ENCODE results near the gene VPS37C. TPM values are rescaled to one million over a fixed set of nuclear protein-coding genes. Genes with fewer than 3 reads are reported as not detected.

VPS37C gene
- 6.2 TPM for total RNA-seq

GRCh38 chr11:61161190-61162091 lies at the start of gene VPS37C:
TSS of gene VPS37C (minus strand) at chr11:61161426. CDS start at chr11:61138829, 22,597 bp downstream.

GRCh38 chr11:61202950-61203746 lies 41.9 kb upstream of the VPS37C start, which contains the start of gene PGA3:
TSS of gene PGA3 (plus strand) at chr11:61203515. CDS start at chr11:61203565, 50 bp downstream.

Other genes with a start within 250 kb of the VPS37C start
- 9.7 TPM for gene TMEM109, start 247.3 kb downstream of the VPS37C start, total RNA-seq
- gene TMEM132A, start 237.0 kb downstream of the VPS37C start, total RNA-seq = 104 TPM
- gene SLC15A3, start 209.2 kb downstream of the VPS37C start, total RNA-seq = 9.9 TPM
- 2.3 TPM for gene CD6, start 189.7 kb downstream of the VPS37C start, total RNA-seq
- not detected for gene CD5, start 58.9 kb downstream of the VPS37C start, total RNA-seq
- gene PGA3, start 42.1 kb upstream of the VPS37C start, total RNA-seq = not detected
- gene PGA4, start 60.9 kb upstream of the VPS37C start, total RNA-seq = 0.23 TPM
- not detected for gene PGA5, start 79.7 kb upstream of the VPS37C start, total RNA-seq
- gene VWCE, start 133.9 kb upstream of the VPS37C start, total RNA-seq = 1.4 TPM
- 200 TPM for gene DDB1, start 171.7 kb upstream of the VPS37C start, total RNA-seq
- gene TKFC, start 171.8 kb upstream of the VPS37C start, total RNA-seq = 12.9 TPM
- gene CYB561A3, start 200.5 kb upstream of the VPS37C start, total RNA-seq = 12.7 TPM
- gene TMEM138, start 200.9 kb upstream of the VPS37C start, total RNA-seq = 26.8 TPM
- 14.8 TPM for gene TMEM216, start 231.2 kb upstream of the VPS37C start, total RNA-seq